ENCODE data around the gene ATG13.

DNA sequence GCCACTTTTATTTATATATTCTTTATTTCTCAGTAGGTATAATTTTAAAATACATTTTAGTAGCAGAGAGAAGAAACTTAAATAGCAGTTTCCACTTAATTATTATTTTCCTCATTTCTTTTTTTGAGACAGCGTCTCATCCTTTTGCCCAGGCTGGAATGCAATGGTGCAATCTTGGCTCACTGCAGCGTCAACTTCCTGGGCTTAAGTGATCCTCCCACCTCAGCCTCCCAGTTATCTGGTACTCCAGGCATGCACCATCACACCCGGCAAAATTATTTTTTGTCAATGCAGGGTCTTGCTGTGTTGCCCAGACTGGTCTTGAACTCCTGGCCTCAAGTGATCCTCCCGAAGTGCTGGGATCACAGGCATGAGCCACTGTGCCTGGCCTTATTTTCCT is 38.3 kb downstream of the ATG13 start:
- TF ChIP-seq, protein P1, sequence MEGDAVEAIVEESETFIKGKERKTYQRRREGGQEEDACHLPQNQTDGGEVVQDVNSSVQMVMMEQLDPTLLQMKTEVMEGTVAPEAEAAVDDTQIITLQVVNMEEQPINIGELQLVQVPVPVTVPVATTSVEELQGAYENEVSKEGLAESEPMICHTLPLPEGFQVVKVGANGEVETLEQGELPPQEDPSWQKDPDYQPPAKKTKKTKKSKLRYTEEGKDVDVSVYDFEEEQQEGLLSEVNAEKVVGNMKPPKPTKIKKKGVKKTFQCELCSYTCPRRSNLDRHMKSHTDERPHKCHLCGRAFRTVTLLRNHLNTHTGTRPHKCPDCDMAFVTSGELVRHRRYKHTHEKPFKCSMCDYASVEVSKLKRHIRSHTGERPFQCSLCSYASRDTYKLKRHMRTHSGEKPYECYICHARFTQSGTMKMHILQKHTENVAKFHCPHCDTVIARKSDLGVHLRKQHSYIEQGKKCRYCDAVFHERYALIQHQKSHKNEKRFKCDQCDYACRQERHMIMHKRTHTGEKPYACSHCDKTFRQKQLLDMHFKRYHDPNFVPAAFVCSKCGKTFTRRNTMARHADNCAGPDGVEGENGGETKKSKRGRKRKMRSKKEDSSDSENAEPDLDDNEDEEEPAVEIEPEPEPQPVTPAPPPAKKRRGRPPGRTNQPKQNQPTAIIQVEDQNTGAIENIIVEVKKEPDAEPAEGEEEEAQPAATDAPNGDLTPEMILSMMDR (IDR thresholded peaks at IDR 0.05), result no peak
- TF ChIP-seq POLR2A (IDR thresholded peaks at IDR 0.05), result no peak
- TF ChIP-seq POLR2AphosphoS5 (IDR thresholded peaks at IDR 0.05), result no peak
- no peak for TF ChIP-seq EP300 (IDR thresholded peaks at IDR 0.05)
